HL-60 (cell line): ENCODE measurements around the gene MACROD1.

Experiments
- DNase-seq, 2 experiments: peaks; one replicate each; pipeline ENCODE4 v3.0.0-alpha.2; 2010 to 2020; ENCODE audit warnings: low read depth in 1 of 2, low spot score in 1 of 2
- H3K27ac ChIP-seq: fragments of 250-450 bp; sonication (Bioruptor Pico); replicated peaks from 2 replicates; pipeline ENCODE4 v1.5.1; 2020; ENCODE audit warnings: mild to moderate bottlenecking, moderate library complexity
- H3K27me3 ChIP-seq: fragments of 250-450 bp; sonication (Bioruptor Pico); 2 replicates; pipeline ENCODE4 v1.5.1; 2021; ENCODE audit warnings: mild to moderate bottlenecking, moderate library complexity; ENCODE audit not compliant: insufficient read depth, poor library complexity, severe bottlenecking
- H3K4me3 ChIP-seq: replicated peaks from 2 replicates; pipeline ENCODE4 v1.5.1; 2011; ENCODE audit warnings: mild to moderate bottlenecking, control low read depth, low read length; ENCODE audit not compliant: insufficient read depth
- CTCF ChIP-seq: IDR thresholded peaks from one replicate; pipeline ENCODE4 v1.5.1; 2011; ENCODE audit warnings: low read length, control low read depth, inconsistent platforms; ENCODE audit not compliant: insufficient read depth
- GABPA ChIP-seq: IDR thresholded peaks from 2 replicates; pipeline ENCODE4 v1.6.1; 2012; ENCODE audit warnings: low read depth
- POLR2AphosphoS5 ChIP-seq: IDR thresholded peaks from 2 replicates; pipeline ENCODE4 v1.6.1; 2012; ENCODE audit warnings: low read depth
- SPI1 ChIP-seq: IDR thresholded peaks from 2 replicates; pipeline ENCODE4 v1.6.1; 2012; ENCODE audit warnings: low read depth, mild to moderate bottlenecking, borderline replicate concordance
- TF ChIP-seq, protein P1 (sequence below): IDR thresholded peaks from 2 replicates; pipeline ENCODE4 v1.6.1; 2012; ENCODE audit warnings: low read depth; ENCODE audit not compliant: insufficient replicate concordance

MACROD1 gene

DNA sequence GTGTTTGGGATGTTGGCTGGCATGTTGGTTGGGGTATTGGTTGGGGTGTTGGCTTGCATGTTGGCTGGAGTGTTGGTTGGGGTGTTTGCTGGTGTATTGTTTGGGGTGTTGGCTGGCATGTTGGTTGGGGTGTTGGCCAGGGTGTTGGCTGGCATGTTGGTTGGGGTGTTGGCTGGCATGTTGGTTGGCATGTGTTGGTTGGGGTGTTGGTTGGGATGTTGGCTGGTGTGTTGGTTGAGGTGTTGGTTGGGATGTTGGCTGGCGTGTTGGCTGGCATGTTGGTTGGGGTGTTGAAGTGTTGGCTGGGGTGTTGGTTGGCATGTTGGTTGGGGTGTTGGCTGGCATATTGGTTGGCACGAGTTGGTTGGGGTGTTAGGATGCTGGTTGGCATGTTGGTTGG lies 155.1 kb downstream of the MACROD1 start:
- Histone ChIP-seq H3K27me3 (no peaks in the 10 kb centered on the region), H3K4me3 (no peak overlapping the region), H3K27ac (no peak overlapping the region)
- TF ChIP-seq POLR2AphosphoS5 (no peak), CTCF (no peak), GABPA (no peak), SPI1 (no peak)
- TF ChIP-seq, protein P1, sequence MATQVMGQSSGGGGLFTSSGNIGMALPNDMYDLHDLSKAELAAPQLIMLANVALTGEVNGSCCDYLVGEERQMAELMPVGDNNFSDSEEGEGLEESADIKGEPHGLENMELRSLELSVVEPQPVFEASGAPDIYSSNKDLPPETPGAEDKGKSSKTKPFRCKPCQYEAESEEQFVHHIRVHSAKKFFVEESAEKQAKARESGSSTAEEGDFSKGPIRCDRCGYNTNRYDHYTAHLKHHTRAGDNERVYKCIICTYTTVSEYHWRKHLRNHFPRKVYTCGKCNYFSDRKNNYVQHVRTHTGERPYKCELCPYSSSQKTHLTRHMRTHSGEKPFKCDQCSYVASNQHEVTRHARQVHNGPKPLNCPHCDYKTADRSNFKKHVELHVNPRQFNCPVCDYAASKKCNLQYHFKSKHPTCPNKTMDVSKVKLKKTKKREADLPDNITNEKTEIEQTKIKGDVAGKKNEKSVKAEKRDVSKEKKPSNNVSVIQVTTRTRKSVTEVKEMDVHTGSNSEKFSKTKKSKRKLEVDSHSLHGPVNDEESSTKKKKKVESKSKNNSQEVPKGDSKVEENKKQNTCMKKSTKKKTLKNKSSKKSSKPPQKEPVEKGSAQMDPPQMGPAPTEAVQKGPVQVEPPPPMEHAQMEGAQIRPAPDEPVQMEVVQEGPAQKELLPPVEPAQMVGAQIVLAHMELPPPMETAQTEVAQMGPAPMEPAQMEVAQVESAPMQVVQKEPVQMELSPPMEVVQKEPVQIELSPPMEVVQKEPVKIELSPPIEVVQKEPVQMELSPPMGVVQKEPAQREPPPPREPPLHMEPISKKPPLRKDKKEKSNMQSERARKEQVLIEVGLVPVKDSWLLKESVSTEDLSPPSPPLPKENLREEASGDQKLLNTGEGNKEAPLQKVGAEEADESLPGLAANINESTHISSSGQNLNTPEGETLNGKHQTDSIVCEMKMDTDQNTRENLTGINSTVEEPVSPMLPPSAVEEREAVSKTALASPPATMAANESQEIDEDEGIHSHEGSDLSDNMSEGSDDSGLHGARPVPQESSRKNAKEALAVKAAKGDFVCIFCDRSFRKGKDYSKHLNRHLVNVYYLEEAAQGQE: no peak
- DNase-seq: no peak

- DNase-seq: no peak
- no peak for TF ChIP-seq POLR2AphosphoS5
- TF ChIP-seq, protein P1: no peak
- no peak for TF ChIP-seq CTCF
- no peak for TF ChIP-seq GABPA
- no peak for TF ChIP-seq SPI1
- Histone ChIP-seq H3K27ac (no peak overlapping the region), H3K27me3 (no peaks in the 10 kb centered on the region), H3K4me3 (no peak overlapping the region)
These were observed 156.2 kb downstream of the MACROD1 start for GRCh38 chr11:64009710-64010109.

DNA sequence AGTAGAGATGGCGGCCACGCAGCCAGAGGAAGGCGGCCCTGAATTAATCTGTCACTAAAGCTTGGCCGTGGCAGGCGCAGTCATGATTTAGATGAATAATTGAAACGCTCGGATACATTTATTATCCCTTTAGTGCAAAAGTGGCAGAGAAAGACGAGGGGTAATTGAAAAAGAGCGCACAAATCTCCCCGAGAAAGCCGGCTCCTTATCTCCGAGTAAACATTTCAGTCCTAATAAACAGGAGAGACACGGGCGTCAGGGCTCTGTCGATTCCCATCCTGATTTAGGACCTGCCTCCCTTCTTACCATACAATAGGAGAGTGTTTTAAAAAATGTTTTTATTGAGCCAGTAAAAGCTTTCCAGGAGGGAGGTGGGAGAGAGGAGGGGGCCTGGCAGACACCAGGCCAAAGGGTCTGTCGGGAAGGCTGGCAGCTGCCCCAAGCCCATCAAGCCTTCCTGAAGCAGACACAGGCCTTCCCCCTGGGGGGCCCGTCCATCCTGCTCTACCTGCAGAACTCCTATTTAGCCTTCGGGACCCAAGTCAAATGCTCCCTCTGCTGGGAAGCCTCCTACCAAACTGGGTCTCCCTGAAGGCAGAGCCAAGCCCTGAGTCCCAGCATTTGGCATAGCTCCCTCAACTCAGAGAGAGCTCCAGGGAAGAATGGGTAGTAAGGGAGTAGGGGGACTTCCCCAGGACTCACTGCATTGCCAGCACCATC lies 156.8 kb downstream of the MACROD1 start:
- H3K27ac ChIP-seq: no peak overlapping the region
- H3K4me3 ChIP-seq: no peak overlapping the region
- TF ChIP-seq SPI1 (no peak), GABPA (no peak), POLR2AphosphoS5 (no peak), CTCF (no peak)
- TF ChIP-seq, protein P1: no peak
- H3K27me3 ChIP-seq: no peaks in the 10 kb centered on the region
- DNase-seq: no peak
